LNCaP clone FGC (cell line): ENCODE data around the gene UROC1.

ENCODE experiments used
- DNase-seq: peaks from one replicate; pipeline ENCODE4 v3.0.0-alpha.2; 2011; ENCODE audit warnings: low read depth
- H3K4me3 ChIP-seq: 2 replicates; pipeline ENCODE4 v1.5.1; 2011; ENCODE audit warnings: mild to moderate bottlenecking, low read depth, low read length, control low read depth
- TF ChIP-seq, protein P1 (sequence below): IDR thresholded peaks from 2 replicates; pipeline ENCODE4 v1.5.1; 2012; ENCODE audit warnings: mild to moderate bottlenecking; ENCODE audit not compliant: control insufficient read depth, insufficient read depth; ENCODE audit errors: extremely low read depth

The UROC1 gene

GRCh38 chr3:126551121-126551838 lies 33.7 kb upstream of the UROC1 start:
- H3K4me3 ChIP-seq = no peak overlapping the region
- no peak for DNase-seq
- TF ChIP-seq, protein P1, sequence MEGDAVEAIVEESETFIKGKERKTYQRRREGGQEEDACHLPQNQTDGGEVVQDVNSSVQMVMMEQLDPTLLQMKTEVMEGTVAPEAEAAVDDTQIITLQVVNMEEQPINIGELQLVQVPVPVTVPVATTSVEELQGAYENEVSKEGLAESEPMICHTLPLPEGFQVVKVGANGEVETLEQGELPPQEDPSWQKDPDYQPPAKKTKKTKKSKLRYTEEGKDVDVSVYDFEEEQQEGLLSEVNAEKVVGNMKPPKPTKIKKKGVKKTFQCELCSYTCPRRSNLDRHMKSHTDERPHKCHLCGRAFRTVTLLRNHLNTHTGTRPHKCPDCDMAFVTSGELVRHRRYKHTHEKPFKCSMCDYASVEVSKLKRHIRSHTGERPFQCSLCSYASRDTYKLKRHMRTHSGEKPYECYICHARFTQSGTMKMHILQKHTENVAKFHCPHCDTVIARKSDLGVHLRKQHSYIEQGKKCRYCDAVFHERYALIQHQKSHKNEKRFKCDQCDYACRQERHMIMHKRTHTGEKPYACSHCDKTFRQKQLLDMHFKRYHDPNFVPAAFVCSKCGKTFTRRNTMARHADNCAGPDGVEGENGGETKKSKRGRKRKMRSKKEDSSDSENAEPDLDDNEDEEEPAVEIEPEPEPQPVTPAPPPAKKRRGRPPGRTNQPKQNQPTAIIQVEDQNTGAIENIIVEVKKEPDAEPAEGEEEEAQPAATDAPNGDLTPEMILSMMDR = no peak

DNA sequence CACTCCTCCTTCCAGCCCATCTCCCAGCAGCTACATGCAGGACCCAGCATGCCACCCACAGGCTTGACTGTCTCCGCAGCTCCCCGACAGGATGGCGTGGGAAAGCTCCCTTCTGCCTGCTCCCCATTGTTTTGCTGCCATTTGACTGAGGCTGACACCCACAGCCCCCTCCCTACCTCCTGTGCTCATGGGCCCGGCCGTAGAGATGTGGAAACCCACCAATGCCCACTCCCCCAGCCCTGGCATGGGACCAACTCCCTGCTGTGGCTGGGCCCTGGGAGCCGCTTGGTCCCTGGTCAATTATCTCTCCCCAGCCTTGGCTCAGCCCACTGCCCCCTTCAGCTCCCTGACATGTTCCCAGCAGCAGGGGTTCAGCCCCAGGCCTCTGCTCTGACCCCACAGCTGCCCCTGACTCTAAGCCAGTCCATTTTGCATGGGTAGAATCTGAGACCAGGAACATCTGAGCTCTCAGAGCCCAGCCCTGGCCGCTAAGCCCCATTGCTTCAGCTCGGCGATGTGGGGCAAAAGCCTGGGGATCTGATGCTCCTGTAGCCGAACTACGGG lies 33.0 kb upstream of the UROC1 start:
- TF ChIP-seq, protein P1 = no peak
- DNase-seq = no peak
- no peak overlapping the region for H3K4me3 ChIP-seq

- TF ChIP-seq, protein P1 = no peak
These were observed 32.4 kb upstream of the UROC1 start for GRCh38 chr3:126549861-126550487.

GRCh38 chr3:126548556-126549466 lies 31.2 kb upstream of the UROC1 start:
- TF ChIP-seq, protein P1 = peak; percentile 33

More at GRCh38 chr3:126549861-126550487, 32.4 kb upstream of the UROC1 start:
- H3K4me3 ChIP-seq = no peak overlapping the region
- DNase-seq = no peak

DNA sequence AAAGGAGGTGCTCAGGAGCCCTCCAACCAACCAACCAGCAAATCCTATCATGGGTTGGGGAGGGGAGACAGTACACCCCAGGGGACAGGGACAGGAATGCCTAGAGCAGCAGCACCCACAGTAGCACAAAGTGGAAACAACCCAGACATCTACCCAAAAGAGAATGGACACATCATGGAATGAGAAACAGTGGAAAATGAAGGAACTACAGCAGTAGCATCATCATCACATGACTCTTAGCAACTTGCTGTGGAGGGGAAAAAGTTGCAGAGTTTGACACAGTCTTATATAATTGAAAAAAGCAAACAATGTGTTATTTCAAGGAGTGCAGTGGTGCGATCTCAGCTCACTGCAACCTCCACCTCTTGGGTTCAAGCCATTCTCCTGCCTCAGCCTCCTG lies 30.1 kb upstream of the UROC1 start:
- DNase-seq = no peak
- H3K4me3 ChIP-seq = no peak overlapping the region
- TF ChIP-seq, protein P1 = no peak

More at GRCh38 chr3:126548556-126549466, 31.2 kb upstream of the UROC1 start:
- no peak overlapping the region for H3K4me3 ChIP-seq
- no peak for DNase-seq

GRCh38 chr3:126546549-126547239 lies 29.1 kb upstream of the UROC1 start:
- H3K4me3 ChIP-seq = no peak overlapping the region
- DNase-seq = no peak
- TF ChIP-seq, protein P1 = no peak
